Hepatocyte (in vitro differentiated cells): ENCODE measurements around the gene HSPA4L. TPM values are rescaled to one million over a fixed set of nuclear protein-coding genes. Genes with fewer than 3 reads are reported as not detected.

Experiments used
- DNase-seq: peaks from one replicate; pipeline ENCODE4 v3.0.0-alpha.2; 2016; ENCODE audit warnings: low spot score
- H2AFZ ChIP-seq: fragments of 200-600 bp; sonication (generic); 2 replicates; pipeline ENCODE4 v1.6.0; 2016; ENCODE audit warnings: antibody characterized with exemption, mild to moderate bottlenecking
- H3K27ac ChIP-seq: fragments of 200-600 bp; sonication (generic); 2 replicates; pipeline ENCODE4 v1.5.1; 2016; ENCODE audit warnings: mild to moderate bottlenecking
- H3K27me3 ChIP-seq: fragments of 200-600 bp; sonication (generic); 2 replicates; pipeline ENCODE4 v1.6.1; 2016
- H3K36me3 ChIP-seq: fragments of 200-600 bp; sonication (generic); replicated peaks from 2 replicates; pipeline ENCODE4 v1.5.1; 2016; ENCODE audit warnings: low read depth; ENCODE audit not compliant: insufficient read depth
- H3K4me1 ChIP-seq: fragments of 200-600 bp; sonication (generic); 2 replicates; pipeline ENCODE4 v1.5.1; 2016; ENCODE audit warnings: mild to moderate bottlenecking, moderate library complexity; ENCODE audit not compliant: insufficient read depth
- H3K4me2 ChIP-seq: fragments of 200-600 bp; sonication (generic); 2 replicates; pipeline ENCODE4 v1.6.0; 2016
- H3K4me3 ChIP-seq: fragments of 200-600 bp; sonication (generic); 2 replicates; pipeline ENCODE4 v1.5.1; 2016; ENCODE audit warnings: mild to moderate bottlenecking
- H3K79me2 ChIP-seq: fragments of 200-600 bp; sonication (generic); 2 replicates; pipeline ENCODE4 v1.6.0; 2017; ENCODE audit warnings: mild to moderate bottlenecking
- H3K9me2 ChIP-seq: fragments of 200-600 bp; sonication (generic); replicated peaks from 2 replicates; pipeline ENCODE4 v1.6.0; 2017; ENCODE audit warnings: mild to moderate bottlenecking; ENCODE audit not compliant: insufficient read depth
- H3K9me3 ChIP-seq: fragments of 200-600 bp; sonication (generic); 2 replicates; pipeline ENCODE4 v1.5.1; 2016; ENCODE audit warnings: low read depth, mild to moderate bottlenecking
- H4K20me1 ChIP-seq: fragments of 200-600 bp; sonication (generic); 2 replicates; pipeline ENCODE4 v1.6.0; 2016; ENCODE audit warnings: mild to moderate bottlenecking; ENCODE audit not compliant: insufficient read depth, poor library complexity, severe bottlenecking
- EZH2 ChIP-seq: fragments of 200-600 bp; sonication (generic); IDR thresholded peaks from 2 replicates; pipeline ENCODE4 v1.6.1; 2016; ENCODE audit warnings: antibody characterized with exemption, mild to moderate bottlenecking, borderline replicate concordance
- EZH2phosphoT487 ChIP-seq: fragments of 200-600 bp; sonication (generic); IDR thresholded peaks from one replicate; pipeline ENCODE4 v1.6.1; 2018; ENCODE audit warnings: antibody characterized with exemption, mild to moderate bottlenecking, low read depth, moderate library complexity; ENCODE audit not compliant: unreplicated experiment, severe bottlenecking
- WGBS: methylation state at CpG from one replicate; pipeline ENCODE4 v1.1.6; 2016; ENCODE audit warnings: low lambda C conversion rate; ENCODE audit errors: missing lambda C conversion rate; 5-methylcytosine and 5-hydroxymethylcytosine counted together
- polyA plus RNA-seq: library from polyadenylated mRNA; unstranded; fragments of >200 nt; fragmentation: Nextera tagmentation; extraction: Ambion mirVana; gene quantifications from 2 replicates; pipeline ENCODE4 v1.2.1, GENCODE V29; 2016
- total RNA-seq: library from RNA; depleted of rRNA; stranded (reverse); fragments of >200 nt; gene quantifications from 2 replicates; pipeline ENCODE4 v1.2.3, GENCODE V29; 2014
- TF ChIP-seq, protein P1 (sequence below): fragments of 200-600 bp; sonication (generic); IDR thresholded peaks from 2 replicates; pipeline ENCODE4 v1.5.1; 2016; ENCODE audit warnings: antibody characterized with exemption, mild to moderate bottlenecking; ENCODE audit not compliant: poor library complexity

Gene HSPA4L
- total and polyA plus RNA-seq, 2 experiments from 2014 or later = 1.7 to 2.7 TPM

GRCh38 chr4:127881563-127881864, 99.4 kb downstream of the HSPA4L start:
- Histone ChIP-seq H3K9me3 (no peaks in the 10 kb centered on the region), H3K9me2 (no peaks in the 10 kb centered on the region), H3K4me2 (peak overlapping the region; percentile 87), H4K20me1 (no peaks in the 10 kb centered on the region), H3K4me1 (no peaks in the 10 kb centered on the region), H3K36me3 (no peaks in the 10 kb centered on the region), H3K27ac (peak overlapping the region; percentile 21), H3K27me3 (no peaks in the 10 kb centered on the region), H2AFZ (peak overlapping the region; percentile 80), H3K79me2 (peaks cover 13% of the 10 kb centered on the region), H3K4me3 (peak overlapping the region; percentile 42)
- WGBS = 2% methylated on average over 7 of the region's 7 CpGs
- TF ChIP-seq EZH2phosphoT487 (no peak), EZH2 (no peak)
- TF ChIP-seq, protein P1, sequence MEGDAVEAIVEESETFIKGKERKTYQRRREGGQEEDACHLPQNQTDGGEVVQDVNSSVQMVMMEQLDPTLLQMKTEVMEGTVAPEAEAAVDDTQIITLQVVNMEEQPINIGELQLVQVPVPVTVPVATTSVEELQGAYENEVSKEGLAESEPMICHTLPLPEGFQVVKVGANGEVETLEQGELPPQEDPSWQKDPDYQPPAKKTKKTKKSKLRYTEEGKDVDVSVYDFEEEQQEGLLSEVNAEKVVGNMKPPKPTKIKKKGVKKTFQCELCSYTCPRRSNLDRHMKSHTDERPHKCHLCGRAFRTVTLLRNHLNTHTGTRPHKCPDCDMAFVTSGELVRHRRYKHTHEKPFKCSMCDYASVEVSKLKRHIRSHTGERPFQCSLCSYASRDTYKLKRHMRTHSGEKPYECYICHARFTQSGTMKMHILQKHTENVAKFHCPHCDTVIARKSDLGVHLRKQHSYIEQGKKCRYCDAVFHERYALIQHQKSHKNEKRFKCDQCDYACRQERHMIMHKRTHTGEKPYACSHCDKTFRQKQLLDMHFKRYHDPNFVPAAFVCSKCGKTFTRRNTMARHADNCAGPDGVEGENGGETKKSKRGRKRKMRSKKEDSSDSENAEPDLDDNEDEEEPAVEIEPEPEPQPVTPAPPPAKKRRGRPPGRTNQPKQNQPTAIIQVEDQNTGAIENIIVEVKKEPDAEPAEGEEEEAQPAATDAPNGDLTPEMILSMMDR = no peak
- DNase-seq = no peak

DNA sequence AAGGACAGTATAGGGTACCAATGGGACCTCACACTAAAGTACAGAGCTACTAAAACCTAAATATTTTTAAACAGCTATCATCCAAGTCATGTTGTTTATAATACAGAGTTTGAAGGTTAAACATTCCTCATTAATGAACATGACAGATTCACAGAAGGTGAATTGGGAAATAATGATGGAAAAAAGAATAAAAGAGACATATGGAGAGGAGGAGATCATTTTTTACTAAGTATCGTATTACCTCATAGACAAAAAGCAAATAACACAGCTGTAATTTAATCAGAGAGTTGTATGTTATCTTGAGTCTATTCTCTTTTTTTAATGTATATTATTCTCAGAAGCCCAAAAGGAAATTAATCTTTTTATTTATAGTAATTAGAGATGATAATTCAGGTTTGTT, 106.4 kb downstream of the HSPA4L start:
- Histone ChIP-seq H3K9me3 (no peaks in the 10 kb centered on the region), H3K4me3 (no peak overlapping the region), H3K9me2 (no peaks in the 10 kb centered on the region), H3K4me2 (no peak overlapping the region), H3K36me3 (no peaks in the 10 kb centered on the region), H3K79me2 (no peaks in the 10 kb centered on the region), H3K4me1 (no peaks in the 10 kb centered on the region), H2AFZ (no peak overlapping the region), H4K20me1 (no peaks in the 10 kb centered on the region), H3K27me3 (no peaks in the 10 kb centered on the region), H3K27ac (no peak overlapping the region)
- TF ChIP-seq EZH2 = no peak
- no peak for TF ChIP-seq EZH2phosphoT487
- TF ChIP-seq, protein P1 = no peak
- WGBS = 93% methylated on average over 1 of the region's 1 CpG
- DNase-seq = no peak

DNA sequence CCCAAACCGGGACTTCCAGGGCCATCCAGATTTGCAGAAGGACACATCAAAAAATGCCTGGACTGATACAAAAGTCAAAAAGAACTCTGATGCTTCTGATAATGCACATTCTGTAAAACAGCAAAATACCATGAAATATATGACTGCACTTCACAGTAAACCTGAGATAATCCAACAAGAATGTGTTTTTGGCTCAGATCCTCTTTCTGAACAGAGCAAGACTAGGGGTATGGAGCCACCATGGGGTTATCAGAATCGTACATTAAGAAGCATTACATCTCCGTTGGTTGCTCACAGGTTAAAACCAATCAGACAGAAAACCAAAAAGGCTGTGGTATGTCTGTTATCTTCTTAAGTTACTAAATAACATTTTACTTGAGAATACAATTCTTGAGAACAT, 107.8 kb downstream of the HSPA4L start:
- TF ChIP-seq, protein P1 = no peak
- TF ChIP-seq EZH2phosphoT487 = no peak
- H3K4me1 ChIP-seq = no peaks in the 10 kb centered on the region
- no peak overlapping the region for H3K27ac ChIP-seq
- H4K20me1 ChIP-seq = no peaks in the 10 kb centered on the region
- H3K9me3 ChIP-seq = no peaks in the 10 kb centered on the region
- no peak for DNase-seq
- 87% methylated on average over 3 of the region's 3 CpGs for WGBS
- H3K36me3 ChIP-seq = no peaks in the 10 kb centered on the region
- H3K9me2 ChIP-seq = no peaks in the 10 kb centered on the region
- H3K79me2 ChIP-seq = no peaks in the 10 kb centered on the region
- H3K4me2 ChIP-seq = no peak overlapping the region
- H3K27me3 ChIP-seq = no peaks in the 10 kb centered on the region
- no peak overlapping the region for H3K4me3 ChIP-seq
- peak overlapping the region; percentile 1 for H2AFZ ChIP-seq

Other genes with a start within 250 kb of the HSPA4L start
- gene INTU, start 149.4 kb upstream of the HSPA4L start, total RNA-seq = 7.4 and 9.2 TPM in 2 replicates
- gene INTU, start 149.4 kb upstream of the HSPA4L start, polyA plus RNA-seq = 2.3 and 3.3 TPM in 2 replicates
- not detected in 2 replicates for gene SLC25A31, start 51.9 kb upstream of the HSPA4L start, total RNA-seq
- not detected in 2 replicates for gene SLC25A31, start 51.9 kb upstream of the HSPA4L start, polyA plus RNA-seq
- 5.3 and 5.7 TPM in 2 replicates for gene PLK4, start 98.6 kb downstream of the HSPA4L start, total RNA-seq
- 3.3 and 5.4 TPM in 2 replicates for gene PLK4, start 98.6 kb downstream of the HSPA4L start, polyA plus RNA-seq
- 30.1 TPM in 2 replicates for gene MFSD8, start 182.9 kb downstream of the HSPA4L start, total RNA-seq
- 12.8 and 17.0 TPM in 2 replicates for gene MFSD8, start 182.9 kb downstream of the HSPA4L start, polyA plus RNA-seq
- gene ABHD18, start 183.1 kb downstream of the HSPA4L start, total RNA-seq = 9.0 and 14.4 TPM in 2 replicates
- 6.8 and 8.6 TPM in 2 replicates for gene ABHD18, start 183.1 kb downstream of the HSPA4L start, polyA plus RNA-seq